Stimulated activated CD8-positive, alpha-beta memory T cell treated with anti-CD3 and anti-CD28 coated beads, Interleukin-7, amount 100 ng/mL, for 1 hour (primary cell): ENCODE measurements around the gene MICAL3.

Experiments
- DNase-seq, 2 donors: peaks; one replicate each; pipeline ENCODE4 v3.0.0-alpha.2; 2020; ENCODE audit warnings: low read depth in 2 of 2

MICAL3 gene

GRCh38 chr22:17872471-17872870 is 151.9 kb downstream of the MICAL3 start:
- no peak for DNase-seq

- no peak for DNase-seq
Observed at GRCh38 chr22:17871726-17872458, 152.5 kb downstream of the MICAL3 start.

- no peak for DNase-seq
Observed at GRCh38 chr22:17870407-17870806, 154.0 kb downstream of the MICAL3 start.

GRCh38 chr22:17869285-17870096 is 154.9 kb downstream of the MICAL3 start:
- no peak for DNase-seq

- no peak for DNase-seq
Observed at GRCh38 chr22:17868771-17869170, 155.6 kb downstream of the MICAL3 start.

- DNase-seq = no peak
Observed at GRCh38 chr22:17867160-17867785, 157.1 kb downstream of the MICAL3 start.

GRCh38 chr22:17866621-17867020 is 157.7 kb downstream of the MICAL3 start:
- no peak for DNase-seq

GRCh38 chr22:17866127-17866526 is 158.2 kb downstream of the MICAL3 start:
- no peak for DNase-seq

- no peak for DNase-seq
Observed at GRCh38 chr22:17865183-17866055, 158.9 kb downstream of the MICAL3 start.

- no peak for DNase-seq
Observed at GRCh38 chr22:17864398-17865182, 159.8 kb downstream of the MICAL3 start.

- no peak for DNase-seq
Observed at GRCh38 chr22:17862646-17863181, 161.6 kb downstream of the MICAL3 start.

GRCh38 chr22:17861909-17862308 is 162.5 kb downstream of the MICAL3 start:
- no peak for DNase-seq

GRCh38 chr22:17860220-17860965 is 164.0 kb downstream of the MICAL3 start:
- no peak for DNase-seq

- DNase-seq = no peak
Observed at GRCh38 chr22:17858033-17858432, 166.3 kb downstream of the MICAL3 start.

GRCh38 chr22:17855572-17856290 is 168.6 kb downstream of the MICAL3 start:
- no peak for DNase-seq

- DNase-seq = no peak
Observed at GRCh38 chr22:17853073-17853472, 171.3 kb downstream of the MICAL3 start.

GRCh38 chr22:17851759-17852158 is 172.6 kb downstream of the MICAL3 start:
- DNase-seq = no peak

GRCh38 chr22:17847360-17848078 is 176.8 kb downstream of the MICAL3 start:
- no peak for DNase-seq
